HEK293T (cell line): Measurements from ENCODE around the gene TMPRSS7.

Experiments
- CTCF ChIA-PET: fragments of 350-600 bp; formaldehyde crosslinking; extraction: SDS; loops from one replicate; lab custom pipeline; 2021; ENCODE audit warnings: antibody characterized with exemption, inconsistent platforms; lab: Yijun Ruan, JAX
- POLR2A ChIA-PET: fragments of 350-600 bp; formaldehyde crosslinking; extraction: SDS; loops from one replicate; lab custom pipeline; 2020; ENCODE audit warnings: antibody characterized with exemption, inconsistent platforms; lab: Yijun Ruan, JAX
- DNase-seq: peaks from one replicate; pipeline ENCODE4 v3.0.0; 2012; ENCODE audit warnings: mixed read lengths; ENCODE audit errors: extremely low spot score
- ARNT ChIP-seq: fragments of 450-650 bp; IDR thresholded peaks from 2 replicates; pipeline ENCODE4 v1.6.1; 2017; ENCODE audit warnings: mild to moderate bottlenecking
- BHLHE40 ChIP-seq: fragments of 450-650 bp; IDR thresholded peaks from 2 replicates; pipeline ENCODE4 v1.6.1; 2016; ENCODE audit warnings: mild to moderate bottlenecking, moderate library complexity, borderline replicate concordance
- CTBP1 ChIP-seq: fragments of 450-650 bp; IDR thresholded peaks from 2 replicates; pipeline ENCODE4 v1.6.1; 2016; ENCODE audit warnings: borderline replicate concordance
- ELF4 ChIP-seq: fragments of 450-650 bp; IDR thresholded peaks from 2 replicates; pipeline ENCODE4 v1.6.1; 2017; ENCODE audit warnings: antibody characterized with exemption
- FOXA1 ChIP-seq: fragments of 450-650 bp; IDR thresholded peaks from 2 replicates; pipeline ENCODE4 v1.6.1; 2016; ENCODE audit warnings: mild to moderate bottlenecking
- FOXK2 ChIP-seq: fragments of 450-650 bp; IDR thresholded peaks from 2 replicates; pipeline ENCODE4 v1.6.1; 2016; ENCODE audit warnings: mild to moderate bottlenecking
- FOXM1 ChIP-seq: fragments of 450-650 bp; IDR thresholded peaks from 2 replicates; pipeline ENCODE4 v1.6.1; 2017; ENCODE audit warnings: mild to moderate bottlenecking, borderline replicate concordance
- HDGF ChIP-seq: fragments of 450-650 bp; IDR thresholded peaks from 2 replicates; pipeline ENCODE4 v1.6.1; 2017; ENCODE audit warnings: antibody characterized with exemption, borderline replicate concordance
- L3MBTL2 ChIP-seq: fragments of 450-650 bp; conservative IDR thresholded peaks from 2 replicates; pipeline ENCODE4 v1.6.1; 2016; ENCODE audit warnings: mild to moderate bottlenecking
- LEF1 ChIP-seq: fragments of 450-650 bp; IDR thresholded peaks from 2 replicates; pipeline ENCODE4 v1.6.1; 2017; ENCODE audit warnings: mild to moderate bottlenecking, borderline replicate concordance
- NFRKB ChIP-seq: fragments of 450-650 bp; IDR thresholded peaks from 2 replicates; pipeline ENCODE4 v1.6.1; 2016; ENCODE audit warnings: mild to moderate bottlenecking, moderate library complexity
- SP1 ChIP-seq: fragments of 450-650 bp; IDR thresholded peaks from 2 replicates; pipeline ENCODE4 v1.6.1; 2017
- SUZ12 ChIP-seq: fragments of 450-650 bp; IDR thresholded peaks from 2 replicates; pipeline ENCODE4 v1.6.1; 2016; ENCODE audit warnings: mild to moderate bottlenecking
- TARDBP ChIP-seq: fragments of 450-650 bp; IDR thresholded peaks from 2 replicates; pipeline ENCODE4 v1.6.1; 2016
- ZNF384 ChIP-seq: fragments of 450-650 bp; IDR thresholded peaks from 2 replicates; pipeline ENCODE4 v1.6.1; 2016
- TF ChIP-seq, protein P1 (sequence below): fragments of 450-650 bp; IDR thresholded peaks from 2 replicates; pipeline ENCODE4 v1.6.1; 2016

TMPRSS7 gene

DNA sequence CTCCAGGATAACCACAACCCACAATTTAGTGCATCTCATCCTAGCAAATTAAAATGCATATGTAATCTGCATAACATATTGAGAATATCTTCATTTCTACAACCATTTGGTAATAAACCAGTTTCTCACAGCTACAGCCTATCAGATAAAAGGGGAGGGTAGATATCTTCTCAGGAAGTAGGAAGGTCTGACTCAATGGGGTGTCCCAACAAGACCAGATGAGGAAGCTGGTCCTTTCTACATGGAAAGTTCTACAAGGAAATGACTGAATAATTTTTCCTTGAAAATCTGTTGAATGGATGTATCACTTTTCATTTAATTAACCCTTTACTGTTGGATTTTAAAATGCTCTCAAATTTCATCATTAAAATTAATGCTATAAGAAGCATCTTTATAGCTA, 17.4 kb upstream of the TMPRSS7 start:
- TF ChIP-seq CTBP1: no peak
- TF ChIP-seq, protein P1, sequence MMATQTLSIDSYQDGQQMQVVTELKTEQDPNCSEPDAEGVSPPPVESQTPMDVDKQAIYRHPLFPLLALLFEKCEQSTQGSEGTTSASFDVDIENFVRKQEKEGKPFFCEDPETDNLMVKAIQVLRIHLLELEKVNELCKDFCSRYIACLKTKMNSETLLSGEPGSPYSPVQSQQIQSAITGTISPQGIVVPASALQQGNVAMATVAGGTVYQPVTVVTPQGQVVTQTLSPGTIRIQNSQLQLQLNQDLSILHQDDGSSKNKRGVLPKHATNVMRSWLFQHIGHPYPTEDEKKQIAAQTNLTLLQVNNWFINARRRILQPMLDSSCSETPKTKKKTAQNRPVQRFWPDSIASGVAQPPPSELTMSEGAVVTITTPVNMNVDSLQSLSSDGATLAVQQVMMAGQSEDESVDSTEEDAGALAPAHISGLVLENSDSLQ: no peak
- TF ChIP-seq HDGF: no peak
- TF ChIP-seq ELF4: no peak
- TF ChIP-seq FOXM1: no peak
- TF ChIP-seq NFRKB: no peak
- no peak for TF ChIP-seq ZNF384
- TF ChIP-seq SP1: no peak
- TF ChIP-seq LEF1: no peak
- no peak for TF ChIP-seq TARDBP
- no peak for TF ChIP-seq FOXA1
- TF ChIP-seq FOXK2: no peak
- TF ChIP-seq ARNT: no peak
- TF ChIP-seq BHLHE40: no peak
- no peak for TF ChIP-seq SUZ12
- no peak for TF ChIP-seq L3MBTL2
- ChIA-PET CTCF (no interaction called here), POLR2A (interaction anchor here (1.4 kb wide), 1 partner anchor 38 kb away, joined by 4 read pairs; the partner anchor contains the start of gene ABHD10)
- DNase-seq: no peak

DNA sequence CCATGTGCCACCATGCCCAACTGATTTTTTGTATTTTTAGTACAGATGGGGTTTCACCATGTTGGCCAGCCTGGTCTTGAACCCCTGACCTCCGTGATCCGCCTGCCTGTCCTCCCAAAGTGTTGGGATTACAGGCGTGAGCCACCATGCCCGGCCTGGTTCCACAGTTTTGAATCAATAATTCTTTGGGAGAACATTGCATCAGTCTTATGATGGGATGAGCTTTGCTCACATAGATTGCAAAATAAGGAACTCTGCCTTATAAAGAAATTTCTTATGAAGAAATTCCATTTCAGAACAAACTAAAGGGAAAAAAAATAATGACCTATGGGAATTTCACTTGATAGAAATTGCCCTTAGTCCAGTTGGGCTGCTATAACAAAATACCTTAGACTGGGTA, 15.8 kb upstream of the TMPRSS7 start:
- CTCF ChIA-PET: no interaction called here
- POLR2A ChIA-PET: no interaction called here
- no peak for DNase-seq
- TF ChIP-seq NFRKB (no peak), LEF1 (no peak), TARDBP (no peak), BHLHE40 (no peak), CTBP1 (no peak)

DNA sequence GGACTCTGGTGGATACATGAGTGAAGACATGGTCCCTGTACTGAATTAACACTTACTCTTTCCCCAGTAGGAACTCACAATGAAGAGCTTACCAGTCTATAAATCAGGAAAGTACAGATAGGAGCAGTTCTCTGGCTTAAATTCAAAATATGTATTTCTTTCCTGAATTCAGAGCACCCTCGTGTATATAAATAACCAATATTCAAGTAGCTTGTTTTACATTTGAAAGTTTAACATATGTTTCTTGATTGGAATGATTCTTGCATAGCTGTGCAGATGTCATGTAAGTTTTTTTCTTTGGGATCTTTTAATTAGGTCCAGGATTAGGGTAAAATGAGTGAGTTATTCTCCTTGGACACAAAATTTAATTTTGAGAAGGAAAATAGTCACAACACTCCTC, 14.8 kb upstream of the TMPRSS7 start:
- no peak for DNase-seq
- ChIA-PET POLR2A (no interaction called here), CTCF (no interaction called here)
- TF ChIP-seq NFRKB: no peak
- no peak for TF ChIP-seq FOXA1
- TF ChIP-seq, protein P1: no peak
- TF ChIP-seq SUZ12: no peak
- no peak for TF ChIP-seq TARDBP
- no peak for TF ChIP-seq HDGF
- TF ChIP-seq LEF1: no peak
- no peak for TF ChIP-seq ELF4
- no peak for TF ChIP-seq FOXM1

DNA sequence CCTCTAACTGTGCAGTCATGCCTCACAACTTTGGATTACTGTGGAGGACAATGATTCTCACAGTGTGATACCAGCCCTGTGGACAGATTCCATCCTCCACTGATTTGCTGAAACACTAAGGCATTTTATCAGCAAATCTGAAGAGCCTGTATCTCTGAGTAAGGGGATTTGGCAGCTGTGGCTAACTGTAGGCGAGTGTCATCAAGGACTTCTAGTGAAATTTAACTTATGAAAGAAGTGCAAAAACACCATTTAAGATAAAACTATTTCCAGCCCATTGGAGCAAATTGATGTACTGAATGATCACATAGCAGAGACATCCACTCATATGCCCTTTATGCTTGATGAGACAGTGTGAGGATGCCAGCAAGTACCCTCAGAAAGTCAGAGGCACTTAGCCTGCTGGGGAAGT, 13.9 kb upstream of the TMPRSS7 start:
- ChIA-PET CTCF (no interaction called here), POLR2A (no interaction called here)
- no peak for TF ChIP-seq ELF4
- no peak for TF ChIP-seq SP1
- TF ChIP-seq CTBP1: no peak
- TF ChIP-seq ARNT: no peak
- TF ChIP-seq LEF1: no peak
- no peak for TF ChIP-seq HDGF
- no peak for TF ChIP-seq NFRKB
- TF ChIP-seq, protein P1: no peak
- no peak for TF ChIP-seq FOXA1
- TF ChIP-seq FOXM1: no peak
- no peak for TF ChIP-seq ZNF384
- no peak for TF ChIP-seq BHLHE40
- TF ChIP-seq SUZ12: no peak
- no peak for TF ChIP-seq TARDBP
- no peak for TF ChIP-seq L3MBTL2
- TF ChIP-seq FOXK2: no peak
- no peak for DNase-seq

DNA sequence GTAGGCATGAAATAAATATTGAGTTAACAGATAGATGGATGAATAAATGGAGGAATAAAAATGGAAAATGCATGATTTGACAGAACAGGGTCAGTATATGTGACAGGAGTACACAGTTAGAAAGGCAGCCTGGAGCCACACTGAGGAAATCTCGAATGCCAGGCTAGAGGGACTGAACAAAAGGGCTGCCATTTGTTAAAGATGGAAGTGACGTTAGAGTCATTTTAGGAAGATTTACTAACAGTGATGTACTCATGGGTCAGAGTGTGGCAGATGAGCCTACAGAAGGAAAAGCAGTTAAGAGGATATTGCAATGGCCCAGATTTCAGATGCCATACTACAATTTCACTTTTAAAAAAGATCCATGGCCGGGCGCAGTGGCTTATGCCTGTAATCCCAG, 7.4 kb upstream of the TMPRSS7 start:
- CTCF ChIA-PET: no interaction called here
- TF ChIP-seq NFRKB: no peak
- POLR2A ChIA-PET: no interaction called here
- no peak for DNase-seq

DNA sequence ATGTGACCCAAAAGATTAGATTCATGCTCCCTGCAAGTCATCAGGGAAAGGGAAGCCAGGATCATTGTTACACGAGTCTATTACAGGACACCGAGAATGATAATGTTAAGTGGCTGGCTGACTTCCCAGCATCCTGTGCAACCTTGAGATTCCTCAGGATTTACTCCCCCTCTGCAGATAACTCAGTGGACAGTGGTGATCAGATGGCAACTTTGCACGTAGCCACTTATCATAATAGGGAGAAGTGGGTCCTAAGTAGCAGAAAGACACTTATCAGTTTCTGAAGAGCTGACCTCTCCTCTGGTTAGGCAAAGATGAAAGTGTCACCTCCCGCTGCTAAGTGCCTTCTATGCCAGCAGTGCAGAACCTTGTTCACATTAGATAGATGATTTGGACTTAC, 6.7 kb upstream of the TMPRSS7 start:
- DNase-seq: no peak
- ChIA-PET POLR2A (interaction anchor here (1.1 kb wide), 1 partner anchor 49 kb away, joined by 3 read pairs; the partner anchor contains the start of gene ABHD10), CTCF (interaction anchor here (0.6 to 1.1 kb wide), 2 partner anchors 16 to 355 kb away, joined by 3 read pairs; no protein-coding TSS in a partner anchor)
- TF ChIP-seq TARDBP (no peak), FOXA1 (no peak), ZNF384 (no peak), FOXM1 (no peak), CTBP1 (no peak), SP1 (no peak), FOXK2 (no peak), ELF4 (no peak), L3MBTL2 (no peak), SUZ12 (no peak), HDGF (no peak), BHLHE40 (no peak), LEF1 (no peak)
- TF ChIP-seq, protein P1: no peak
